ENCODE results near the gene PRKG1.

DNA sequence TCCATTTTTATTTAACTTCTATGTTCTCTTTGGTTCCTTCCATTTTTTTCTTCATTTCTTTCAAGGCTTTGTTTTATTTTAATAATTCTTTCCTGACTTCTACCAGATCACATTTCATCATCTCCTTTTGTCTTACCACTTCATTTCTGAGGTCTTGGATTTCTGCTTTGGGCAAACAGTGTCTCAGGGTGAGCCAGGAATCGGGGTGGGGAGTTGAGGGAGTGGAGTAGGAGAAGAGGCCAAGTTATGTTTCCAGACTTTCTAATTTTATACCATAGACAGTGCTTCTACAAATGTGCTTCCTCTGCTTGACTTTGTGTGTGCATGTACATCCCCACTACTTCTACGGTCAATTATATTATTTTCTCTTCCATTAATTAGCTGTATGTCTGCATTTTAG, 112.1 kb downstream of the PRKG1 start:
- no peak for TF ChIP-seq EZH2 (IDR thresholded peaks at IDR 0.05; ENCODE audit: borderline replicate concordance, low read depth, low read length, severe bottlenecking)
- TF ChIP-seq, protein P1, sequence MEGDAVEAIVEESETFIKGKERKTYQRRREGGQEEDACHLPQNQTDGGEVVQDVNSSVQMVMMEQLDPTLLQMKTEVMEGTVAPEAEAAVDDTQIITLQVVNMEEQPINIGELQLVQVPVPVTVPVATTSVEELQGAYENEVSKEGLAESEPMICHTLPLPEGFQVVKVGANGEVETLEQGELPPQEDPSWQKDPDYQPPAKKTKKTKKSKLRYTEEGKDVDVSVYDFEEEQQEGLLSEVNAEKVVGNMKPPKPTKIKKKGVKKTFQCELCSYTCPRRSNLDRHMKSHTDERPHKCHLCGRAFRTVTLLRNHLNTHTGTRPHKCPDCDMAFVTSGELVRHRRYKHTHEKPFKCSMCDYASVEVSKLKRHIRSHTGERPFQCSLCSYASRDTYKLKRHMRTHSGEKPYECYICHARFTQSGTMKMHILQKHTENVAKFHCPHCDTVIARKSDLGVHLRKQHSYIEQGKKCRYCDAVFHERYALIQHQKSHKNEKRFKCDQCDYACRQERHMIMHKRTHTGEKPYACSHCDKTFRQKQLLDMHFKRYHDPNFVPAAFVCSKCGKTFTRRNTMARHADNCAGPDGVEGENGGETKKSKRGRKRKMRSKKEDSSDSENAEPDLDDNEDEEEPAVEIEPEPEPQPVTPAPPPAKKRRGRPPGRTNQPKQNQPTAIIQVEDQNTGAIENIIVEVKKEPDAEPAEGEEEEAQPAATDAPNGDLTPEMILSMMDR (IDR thresholded peaks at IDR 0.05; ENCODE audit: borderline replicate concordance, extremely low read depth, low read length, poor library complexity, severe bottlenecking) = no peak
